ENCODE data around the gene IL3RA.

IL3RA gene

GRCh38 chrX:1385253-1386223 lies 49.0 kb downstream of the IL3RA start:
- DNase-seq: no peak

DNA sequence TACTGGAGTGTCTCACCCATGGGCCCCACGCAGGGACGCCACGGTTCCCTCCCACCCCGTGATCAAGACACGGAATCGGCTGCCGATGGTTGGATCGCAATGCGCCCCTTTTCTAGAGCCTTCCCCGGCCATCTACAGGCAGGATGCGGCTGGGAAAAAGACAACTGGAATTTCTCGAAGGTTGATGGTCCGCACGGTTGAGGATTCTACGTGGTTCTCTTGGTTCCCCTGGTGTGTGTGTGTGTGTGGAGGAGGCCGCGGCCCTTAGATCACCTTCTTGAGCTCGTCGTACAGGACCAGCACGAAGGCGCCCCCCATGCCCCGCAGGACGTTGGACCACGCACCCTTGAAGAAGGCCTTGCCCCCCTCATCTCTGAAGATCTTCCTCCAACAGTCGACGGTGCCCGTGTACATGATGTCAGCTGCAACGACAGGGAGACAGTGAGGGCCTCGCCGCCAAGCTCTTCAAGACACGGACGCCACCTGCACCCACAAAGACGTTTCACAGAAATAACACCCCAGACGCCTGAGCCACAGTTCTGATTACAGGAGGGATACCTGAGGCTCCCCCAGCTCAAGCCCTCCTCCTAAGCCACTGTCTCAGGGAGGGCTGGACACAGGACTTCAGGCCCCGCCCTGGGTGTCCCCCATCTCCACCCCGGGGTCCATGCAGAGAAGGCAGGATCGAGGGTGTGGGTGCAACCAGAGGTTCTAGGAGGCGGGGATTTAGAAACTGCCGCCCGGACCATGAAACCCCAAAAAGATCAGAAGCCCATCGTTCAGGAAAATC lies 49.9 kb downstream of the IL3RA start:
- DNase-seq: no peak

DNA sequence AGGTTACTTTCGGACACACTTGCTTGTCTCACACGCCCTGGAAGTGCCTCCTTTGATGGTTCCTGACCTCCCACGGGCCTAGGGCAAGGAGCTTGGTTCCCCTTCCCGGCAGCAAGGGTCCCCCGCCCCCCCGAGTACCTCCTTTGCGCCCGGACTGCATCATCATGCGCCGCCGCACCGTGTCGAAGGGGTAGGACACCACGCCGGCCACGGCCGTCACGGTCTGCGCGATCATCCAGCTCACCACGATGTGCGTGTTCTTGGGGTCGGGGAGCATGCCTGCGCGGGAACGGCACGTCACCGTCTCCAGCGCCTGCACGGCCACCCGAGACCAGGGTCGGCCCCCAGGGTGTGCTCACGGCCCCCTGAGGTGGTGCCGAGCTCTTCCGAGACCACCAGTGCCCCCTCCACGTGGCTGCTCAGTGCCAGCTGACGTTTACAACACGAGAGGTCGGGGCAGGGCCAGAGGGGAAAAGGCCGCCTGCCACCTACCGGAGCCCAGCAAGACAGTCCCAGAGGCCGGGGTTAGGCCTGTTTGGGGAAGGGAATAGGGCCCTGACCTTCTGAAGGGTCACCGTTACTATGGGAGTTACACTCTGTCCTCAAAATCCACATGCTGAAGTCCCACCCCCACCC lies 50.7 kb downstream of the IL3RA start:
- DNase-seq: no peak

DNA sequence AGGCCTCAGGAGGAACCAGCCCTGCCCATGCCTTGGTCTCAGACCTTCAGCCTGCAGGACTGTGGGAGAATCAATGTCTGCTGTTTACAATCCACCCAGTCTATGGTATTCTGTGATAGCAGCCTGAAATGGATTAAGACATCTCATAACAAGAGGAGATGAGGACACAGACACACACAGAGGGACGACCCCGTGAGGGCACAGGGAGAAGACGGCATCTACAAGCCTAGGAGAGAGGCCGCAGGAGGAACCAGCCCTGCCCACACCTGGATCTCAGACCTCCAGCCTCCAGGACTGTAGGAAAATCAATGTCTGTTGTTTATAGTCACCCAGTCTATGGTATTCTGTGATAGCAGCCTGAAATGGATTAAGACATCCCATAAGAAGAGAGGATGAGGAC lies 52.1 kb downstream of the IL3RA start:
- no peak for DNase-seq

GRCh38 chrX:1389181-1389992 lies 52.8 kb downstream of the IL3RA start:
- no peak for DNase-seq

GRCh38 chrX:1389993-1390285 lies 53.4 kb downstream of the IL3RA start:
- DNase-seq: no peak

- DNase-seq: no peak
These were observed 54.2 kb downstream of the IL3RA start for GRCh38 chrX:1390621-1391369.

DNA sequence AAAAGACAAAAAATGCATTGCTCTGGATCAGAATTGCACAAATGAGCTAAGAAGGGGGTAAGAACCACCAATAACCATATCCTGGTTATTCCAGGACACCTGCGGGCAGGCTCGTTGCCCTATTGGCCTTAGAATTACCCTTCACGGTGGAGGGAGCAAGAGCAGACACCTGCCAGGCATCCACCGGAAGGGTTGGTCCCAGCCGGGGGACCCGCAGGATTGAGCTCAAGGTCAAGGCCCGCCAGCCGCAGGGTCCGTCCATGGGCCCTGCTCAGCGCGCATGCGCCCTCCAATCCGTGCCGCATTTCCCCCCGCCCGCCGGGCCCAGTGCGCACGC lies 54.8 kb downstream of the IL3RA start:
- DNase-seq: no peak

DNA sequence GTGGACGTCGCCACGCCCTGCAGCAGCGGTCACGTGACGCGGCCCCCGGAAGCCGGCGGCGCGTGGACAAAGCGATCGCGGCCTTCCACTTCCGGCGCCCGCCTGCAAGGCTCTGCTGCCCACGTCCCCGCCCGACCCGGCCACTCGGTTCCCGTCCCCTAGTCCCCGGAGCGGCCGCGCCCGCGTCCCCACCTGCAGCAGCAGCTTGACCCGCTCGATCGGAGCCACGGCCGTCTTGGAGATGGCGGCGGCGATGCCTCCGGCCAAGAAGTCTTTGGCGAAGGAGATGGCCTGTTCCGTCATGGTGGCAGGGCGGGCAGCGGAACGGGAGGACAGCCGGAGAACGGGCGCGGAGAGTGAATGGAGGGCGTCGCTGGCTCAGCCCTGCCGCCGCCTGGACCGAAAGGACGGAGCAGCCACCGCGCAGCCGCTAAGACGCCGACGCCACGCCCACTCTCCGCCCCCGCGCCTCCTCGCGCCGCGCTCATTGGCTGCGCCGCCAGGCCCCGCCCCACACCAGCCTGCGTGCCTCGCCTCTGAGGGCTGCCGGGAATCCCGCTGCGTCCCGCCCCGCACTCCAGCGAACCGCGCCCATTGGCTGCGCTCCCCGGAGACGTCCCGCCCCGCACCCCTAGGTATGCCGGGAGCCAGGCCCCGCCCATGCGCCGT lies 55.3 kb downstream of the IL3RA start, which contains the start of gene SLC25A6:
Gene SLC25A6, minus strand, starts transcription at position 407 of the 669 bp plus-strand sequence. Its CDS starts 104 bp downstream, at position 303.
- DNase-seq: no peak

GRCh38 chrX:1392376-1393068 lies 55.9 kb downstream of the IL3RA start:
- DNase-seq: no peak

GRCh38 chrX:1393871-1394615 lies 57.5 kb downstream of the IL3RA start:
- no peak for DNase-seq

DNA sequence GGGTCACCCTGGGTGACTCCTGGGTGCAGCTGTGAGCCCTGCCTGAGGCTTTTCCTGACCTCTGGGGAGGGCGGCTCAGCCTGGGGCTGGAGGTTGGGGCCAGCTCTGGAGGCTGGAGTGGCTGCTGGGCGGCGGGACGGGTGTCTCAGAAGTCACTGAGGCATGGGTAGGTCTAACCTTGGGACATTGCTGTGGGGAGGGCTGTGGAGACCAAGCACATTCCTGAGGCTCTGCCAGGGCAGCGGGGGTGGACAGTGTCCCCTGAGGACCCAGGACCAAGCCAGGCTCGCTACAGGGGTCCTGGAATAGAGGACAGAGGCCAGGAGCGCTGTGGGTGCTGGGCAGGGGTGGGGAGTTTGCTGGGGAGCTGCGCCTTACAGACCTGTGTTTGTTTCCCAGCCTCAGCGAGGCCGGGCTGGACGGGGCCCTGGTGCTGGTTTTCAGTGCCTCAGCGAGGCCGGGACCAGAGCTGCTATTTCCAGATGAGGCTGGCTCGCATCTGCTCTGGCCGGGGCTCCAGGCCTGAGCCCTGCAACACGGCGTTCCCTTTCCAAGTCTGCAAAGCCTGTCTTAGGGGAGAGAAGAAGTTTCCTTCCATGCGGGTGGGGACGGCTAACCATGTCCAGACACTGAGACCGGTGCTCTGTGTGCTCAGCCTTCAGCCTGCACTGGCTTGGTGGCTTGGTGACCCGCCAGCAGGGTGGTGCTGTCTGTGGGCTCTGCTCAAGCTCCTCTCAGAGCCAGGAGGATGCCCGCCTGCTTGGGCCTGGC lies 58.3 kb downstream of the IL3RA start:
- no peak for DNase-seq

- no peak for DNase-seq
These were observed 59.1 kb downstream of the IL3RA start for GRCh38 chrX:1395646-1396216.

DNA sequence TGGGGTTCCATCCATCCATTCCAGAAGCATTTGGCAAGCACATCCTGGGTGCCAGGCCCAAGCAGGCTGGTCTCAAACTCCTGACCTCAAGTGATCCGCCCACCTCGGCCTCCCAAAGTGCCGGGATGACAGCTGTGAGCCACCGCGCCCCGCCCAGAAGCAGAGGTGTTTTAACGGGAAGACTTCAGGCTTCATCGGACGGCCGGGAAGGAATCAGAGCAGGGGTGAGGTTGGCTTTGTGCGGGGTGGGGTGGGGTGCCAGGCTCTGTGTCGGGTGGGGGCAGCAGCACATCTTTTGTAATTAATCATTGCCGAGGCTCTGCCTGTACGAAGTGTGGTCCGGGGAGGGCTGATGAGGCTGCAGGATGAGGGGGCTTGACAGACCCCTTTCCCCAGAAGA lies 60.4 kb downstream of the IL3RA start:
- DNase-seq: no peak

- DNase-seq: no peak
These were observed 61.1 kb downstream of the IL3RA start for GRCh38 chrX:1397441-1398270.

GRCh38 chrX:1398431-1399340 lies 62.1 kb downstream of the IL3RA start:
- DNase-seq: no peak

DNA sequence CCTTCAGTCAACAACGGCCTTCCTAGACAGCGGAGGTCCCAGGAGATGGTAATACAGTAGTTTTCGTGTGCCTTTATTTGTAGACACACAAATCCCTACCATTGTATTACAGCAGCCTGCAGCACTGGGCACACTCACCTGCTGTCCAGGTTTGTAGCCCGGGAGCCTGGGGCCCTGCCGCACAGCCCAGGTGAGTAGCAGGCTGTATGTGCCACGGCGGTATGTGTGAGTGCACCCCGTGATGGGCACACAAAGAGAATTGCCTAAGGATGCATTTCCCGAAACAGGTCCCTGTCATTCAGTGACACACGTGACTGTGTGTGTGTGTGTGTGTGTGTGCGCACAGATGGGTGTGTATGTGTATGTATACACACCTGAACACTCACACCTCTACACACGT lies 63.5 kb downstream of the IL3RA start:
- no peak for DNase-seq

Measured in NCI-H2081 (cell line).